Omental fat pad (tissue), 4 donors: ENCODE results near the gene ARL3. TPM values are rescaled to one million over a fixed set of nuclear protein-coding genes. Genes with fewer than 3 reads are reported as not detected.
"Not testable (repeated sequence)": the region's sequence is repeated elsewhere in the genome, so short reads cannot be mapped to it uniquely, and the experiment has no call there.

Experiments
- ATAC-seq: fragments of 150-250 bp; one replicate; pipeline ENCODE4 v1.9.1; 2016; ENCODE audit warnings: mild to moderate bottlenecking, moderate library complexity; ENCODE audit not compliant: low FRiP score
- DNase-seq: peaks from one replicate; pipeline ENCODE4 v3.0.0-alpha.2; 2019; ENCODE audit warnings: low spot score
- total RNA-seq, 4 donors: library from RNA; depleted of rRNA; stranded (reverse); fragments of >200 nt; gene quantifications; one replicate each; pipeline ENCODE4 v1.1.0, GENCODE V29; 2016
- TF ChIP-seq, protein P1 (sequence below), 3 donors: fragments of 450-650 bp; IDR thresholded peaks; one replicate each; pipeline ENCODE4 v1.5.1; 2016 to 2017; ENCODE audit warnings: antibody characterized with exemption in 3 of 3, mild to moderate bottlenecking in 3 of 3, moderate library complexity in 2 of 3

Gene ARL3, protein sequence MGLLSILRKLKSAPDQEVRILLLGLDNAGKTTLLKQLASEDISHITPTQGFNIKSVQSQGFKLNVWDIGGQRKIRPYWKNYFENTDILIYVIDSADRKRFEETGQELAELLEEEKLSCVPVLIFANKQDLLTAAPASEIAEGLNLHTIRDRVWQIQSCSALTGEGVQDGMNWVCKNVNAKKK
- 1 to 10 TPM; 2.8 to 6.1 (median 3.9) TPM for total RNA-seq

DNA sequence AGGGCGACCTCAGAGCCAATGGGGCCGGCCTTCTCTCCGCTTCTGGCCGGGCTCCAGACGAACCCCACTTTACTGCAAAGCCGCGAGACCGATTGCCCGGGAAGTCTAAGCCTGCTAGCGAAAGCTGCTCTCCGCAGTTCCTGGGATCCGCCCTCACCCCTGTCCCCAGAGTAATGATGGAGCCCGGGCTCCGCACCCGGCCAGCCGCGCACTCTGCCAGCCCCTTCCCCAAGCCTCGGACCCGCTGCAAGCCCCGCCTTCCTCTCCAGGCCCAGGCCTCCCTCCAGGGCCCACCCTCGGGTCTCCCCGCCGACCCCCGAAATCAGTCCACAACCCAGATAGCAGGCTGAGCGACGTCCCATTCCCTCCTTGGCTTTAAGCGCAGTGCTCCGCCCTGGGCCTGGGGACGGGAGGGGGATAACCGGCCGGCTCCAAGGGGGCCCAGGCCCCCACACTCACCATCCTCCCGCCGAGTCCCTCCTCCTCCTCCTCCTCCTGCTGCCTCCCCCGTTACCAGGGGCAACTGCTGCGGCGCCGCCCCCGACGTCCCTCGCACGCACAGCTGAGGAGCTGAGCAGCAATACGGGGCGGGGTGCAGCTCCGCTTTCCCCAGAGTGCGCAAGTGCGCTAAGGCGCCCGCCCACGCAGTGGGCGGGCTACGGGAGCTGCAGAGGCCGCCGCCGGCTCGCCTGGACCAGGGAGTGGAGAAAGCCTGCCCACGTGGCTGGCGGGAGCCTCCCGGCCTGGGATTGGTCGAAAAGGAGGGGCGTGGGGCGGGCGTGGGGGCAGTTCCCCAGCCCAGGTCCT is at the start of gene ARL3:
Gene ARL3 (minus strand): TSS at position 584 of the 807 bp plus-strand sequence. CDS start 122 bp downstream, at position 462.
- DNase-seq (peak; percentile 76), ATAC-seq (peak; percentile 98)
- TF ChIP-seq, protein P1, sequence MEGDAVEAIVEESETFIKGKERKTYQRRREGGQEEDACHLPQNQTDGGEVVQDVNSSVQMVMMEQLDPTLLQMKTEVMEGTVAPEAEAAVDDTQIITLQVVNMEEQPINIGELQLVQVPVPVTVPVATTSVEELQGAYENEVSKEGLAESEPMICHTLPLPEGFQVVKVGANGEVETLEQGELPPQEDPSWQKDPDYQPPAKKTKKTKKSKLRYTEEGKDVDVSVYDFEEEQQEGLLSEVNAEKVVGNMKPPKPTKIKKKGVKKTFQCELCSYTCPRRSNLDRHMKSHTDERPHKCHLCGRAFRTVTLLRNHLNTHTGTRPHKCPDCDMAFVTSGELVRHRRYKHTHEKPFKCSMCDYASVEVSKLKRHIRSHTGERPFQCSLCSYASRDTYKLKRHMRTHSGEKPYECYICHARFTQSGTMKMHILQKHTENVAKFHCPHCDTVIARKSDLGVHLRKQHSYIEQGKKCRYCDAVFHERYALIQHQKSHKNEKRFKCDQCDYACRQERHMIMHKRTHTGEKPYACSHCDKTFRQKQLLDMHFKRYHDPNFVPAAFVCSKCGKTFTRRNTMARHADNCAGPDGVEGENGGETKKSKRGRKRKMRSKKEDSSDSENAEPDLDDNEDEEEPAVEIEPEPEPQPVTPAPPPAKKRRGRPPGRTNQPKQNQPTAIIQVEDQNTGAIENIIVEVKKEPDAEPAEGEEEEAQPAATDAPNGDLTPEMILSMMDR (IDR thresholded peaks at IDR 0.05): no peak

DNA sequence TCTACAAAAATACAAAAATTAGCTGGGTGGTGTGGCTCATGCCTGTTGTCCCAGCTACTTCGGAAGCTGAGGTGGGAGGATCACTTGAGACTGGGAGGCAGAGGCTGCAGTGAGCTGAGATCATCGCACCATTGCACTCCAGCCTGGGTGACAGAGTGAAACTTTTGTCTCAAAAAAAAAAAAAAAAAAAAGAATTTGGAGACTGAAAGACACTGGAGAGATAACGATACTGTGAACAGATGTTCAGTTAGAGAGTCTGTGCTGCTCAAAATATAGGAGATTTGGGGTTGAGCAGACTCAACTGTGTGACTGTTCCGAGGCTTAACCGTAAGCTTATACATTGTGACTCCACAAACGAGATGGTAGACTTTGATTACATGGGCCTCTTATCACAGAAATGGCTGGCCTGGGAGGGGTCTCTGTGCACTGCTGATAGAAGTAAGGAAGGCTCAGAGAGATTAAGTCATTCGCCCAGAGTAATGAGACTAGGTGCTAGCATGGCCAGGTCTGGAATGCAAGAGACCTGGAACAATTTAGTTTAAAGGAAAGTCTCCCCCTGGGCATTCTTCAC is 48.9 kb upstream of the ARL3 start:
- TF ChIP-seq, protein P1 (IDR thresholded peaks at IDR 0.05): no peak
- DNase-seq (no peak), ATAC-seq (no peak)

DNA sequence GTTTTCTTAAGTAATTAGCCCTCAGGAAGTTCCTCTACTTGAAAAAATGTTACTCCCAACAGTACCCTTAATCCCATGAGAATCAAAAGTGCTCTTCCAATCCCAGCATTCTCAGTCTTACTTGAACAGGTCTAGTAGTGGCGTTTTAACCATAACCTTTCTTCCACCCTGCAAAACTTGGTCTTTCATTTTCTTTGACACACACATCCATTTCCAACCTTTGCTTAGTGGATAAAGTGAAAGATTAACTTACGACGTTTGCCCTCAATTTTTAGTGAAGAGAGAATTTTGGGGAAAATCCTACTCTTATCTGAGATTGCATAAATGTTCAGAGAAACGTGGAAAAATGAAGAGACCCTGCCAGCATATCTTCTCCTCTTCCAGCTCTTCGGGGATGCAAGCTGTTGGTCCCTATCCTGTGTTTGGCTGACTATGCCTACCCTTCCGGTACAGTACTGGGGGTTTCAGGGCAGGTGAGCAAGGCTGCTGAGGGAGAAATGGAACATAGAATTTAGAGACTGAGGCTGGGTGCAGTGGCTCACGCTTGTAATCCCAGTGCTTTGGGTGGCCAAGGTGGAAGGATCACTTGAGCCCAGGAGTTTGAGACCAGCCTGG is 48.3 kb upstream of the ARL3 start:
- TF ChIP-seq, protein P1 (IDR thresholded peaks at IDR 0.05): no peak
- ATAC-seq (peak; percentile 33), DNase-seq (no peak)

DNA sequence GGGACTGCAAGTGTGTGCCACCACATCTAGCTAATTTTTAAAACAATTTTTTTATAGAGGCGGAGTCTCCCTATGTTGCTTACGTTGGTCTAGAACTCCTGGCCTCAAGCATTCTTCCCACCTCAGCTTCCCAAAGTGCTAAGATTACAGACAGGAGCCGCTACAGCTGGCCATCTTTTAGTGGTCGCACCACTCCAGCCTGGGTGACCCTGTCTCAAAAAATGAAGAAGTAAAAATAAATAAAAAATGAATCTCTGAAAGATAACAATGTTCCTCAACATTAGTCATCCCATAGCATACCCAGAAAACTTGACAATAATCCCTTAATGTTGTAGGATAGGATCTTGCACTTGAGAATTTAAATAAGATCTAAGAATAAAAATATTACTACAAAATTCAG is 47.8 kb upstream of the ARL3 start:
- ATAC-seq (no peak), DNase-seq (no peak)
- TF ChIP-seq, protein P1 (IDR thresholded peaks at IDR 0.05): no peak

DNA sequence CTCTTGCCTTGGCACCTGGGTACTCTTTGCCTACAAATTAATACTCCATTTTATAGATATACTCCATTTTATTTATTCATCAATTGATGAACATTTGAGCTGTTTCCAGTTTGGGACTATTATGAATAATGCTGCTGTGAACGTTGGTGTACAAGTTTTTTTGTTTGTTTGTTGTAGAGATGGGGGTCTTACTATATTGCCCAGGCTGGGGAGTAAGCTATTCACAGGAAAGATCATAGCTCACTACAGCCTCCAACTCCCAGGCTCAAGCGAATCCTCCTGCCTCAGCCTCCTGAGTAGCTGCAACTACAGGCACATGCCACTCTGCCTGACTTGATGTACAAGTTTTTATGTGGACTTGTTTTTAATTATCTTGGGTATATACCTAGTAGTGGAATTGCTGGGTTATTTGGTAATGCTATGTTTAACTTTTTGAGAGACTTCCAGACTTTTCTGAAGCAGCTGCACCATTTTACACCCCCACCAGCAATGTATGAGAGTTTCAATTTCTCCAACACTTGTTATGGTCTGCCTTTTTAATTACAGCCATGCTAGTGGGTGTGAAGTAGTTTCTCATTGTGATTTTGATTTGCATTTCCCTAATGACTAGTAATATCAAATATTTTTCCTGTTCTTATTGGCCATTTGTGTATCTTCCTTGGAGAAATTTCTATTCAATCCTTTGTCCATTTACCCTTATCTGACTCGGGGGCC is 45.5 kb upstream of the ARL3 start:
- ATAC-seq (no peak), DNase-seq (no peak)
- TF ChIP-seq, protein P1 (IDR thresholded peaks at IDR 0.05): no peak

DNA sequence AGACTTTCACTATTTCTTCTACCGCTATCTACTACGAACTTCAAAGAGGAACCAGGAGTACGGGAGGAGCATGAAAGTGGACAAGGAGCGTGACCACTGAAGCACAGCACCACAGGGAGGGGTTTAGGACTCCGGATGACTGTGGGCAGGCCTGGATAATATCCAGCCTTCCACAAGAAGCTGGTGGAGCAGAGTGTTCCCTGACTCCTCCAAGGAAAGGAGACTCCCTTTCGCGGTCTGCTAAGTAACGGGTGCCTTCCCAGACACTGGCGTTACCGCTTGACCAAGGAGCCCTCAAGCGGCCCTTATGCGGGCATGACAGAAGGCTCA is 44.7 kb upstream of the ARL3 start:
- not testable (repeated sequence) for ATAC-seq, DNase-seq
